Neutrophil (primary cell): ENCODE data around the gene CEP131.

Experiments
- H3K27ac ChIP-seq: fragments of 200-600 bp; sonication (generic); 2 replicates; pipeline ENCODE4 v1.5.1; 2016; ENCODE audit warnings: mild to moderate bottlenecking, moderate library complexity
- H3K27me3 ChIP-seq: fragments of 200-600 bp; sonication (generic); 2 replicates; pipeline ENCODE4 v1.6.0; 2016; ENCODE audit warnings: mild to moderate bottlenecking
- H3K36me3 ChIP-seq: fragments of 200-600 bp; sonication (generic); 2 replicates; pipeline ENCODE4 v1.5.1; 2017
- H3K4me1 ChIP-seq, 2 experiments: fragments of 200-600 bp in 1 of 2; sonication (generic) in 1 of 2; 1 replicate in 1 of 2; 2 replicates in 1 of 2; pipeline versions ENCODE4 v1.5.1 to v1.6.1; 2013 to 2016; ENCODE audit warnings: low read depth in 1 of 2, low read length in 1 of 2, mild to moderate bottlenecking in 1 of 2, moderate library complexity in 1 of 2; ENCODE audit not compliant: control insufficient read depth in 1 of 2, insufficient read depth in 1 of 2
- H3K4me3 ChIP-seq, 2 experiments: fragments of 200-600 bp in 1 of 2; sonication (generic) in 1 of 2; 1 replicate in 1 of 2; 2 replicates in 1 of 2; pipeline ENCODE4 v1.5.1; 2013 to 2016; ENCODE audit warnings: low read depth in 1 of 2, low read length in 1 of 2, mild to moderate bottlenecking in 1 of 2, moderate library complexity in 1 of 2
- H3K9me3 ChIP-seq: fragments of 200-600 bp; sonication (generic); 2 replicates; pipeline ENCODE4 v1.5.1; 2016
- CTCF ChIP-seq: fragments of 200-600 bp; sonication (generic); IDR thresholded peaks from 2 replicates; pipeline ENCODE4 v1.5.1; 2016; ENCODE audit warnings: antibody characterized with exemption

The CEP131 gene

DNA sequence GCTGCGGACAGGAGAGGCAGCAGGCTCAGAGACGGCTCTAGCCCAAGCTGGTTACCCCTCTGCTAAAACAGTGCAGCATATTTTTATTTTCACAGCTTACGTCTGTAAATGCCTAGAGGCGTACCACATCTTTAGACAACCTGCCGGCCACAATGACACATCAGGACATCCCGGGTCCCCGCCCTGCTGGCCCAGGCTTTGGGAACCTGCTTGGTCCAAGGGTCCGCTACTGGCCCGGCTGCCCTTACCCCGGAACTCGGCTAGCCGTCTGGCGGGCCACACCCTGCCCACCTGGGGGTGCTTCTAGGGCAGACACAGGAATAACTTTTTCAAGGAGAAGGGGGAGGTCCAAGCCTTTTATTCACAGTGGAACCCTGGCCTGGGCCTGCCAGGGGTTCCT is 4.3 kb downstream of the CEP131 start:
- H3K27ac ChIP-seq = no peak overlapping the region

DNA sequence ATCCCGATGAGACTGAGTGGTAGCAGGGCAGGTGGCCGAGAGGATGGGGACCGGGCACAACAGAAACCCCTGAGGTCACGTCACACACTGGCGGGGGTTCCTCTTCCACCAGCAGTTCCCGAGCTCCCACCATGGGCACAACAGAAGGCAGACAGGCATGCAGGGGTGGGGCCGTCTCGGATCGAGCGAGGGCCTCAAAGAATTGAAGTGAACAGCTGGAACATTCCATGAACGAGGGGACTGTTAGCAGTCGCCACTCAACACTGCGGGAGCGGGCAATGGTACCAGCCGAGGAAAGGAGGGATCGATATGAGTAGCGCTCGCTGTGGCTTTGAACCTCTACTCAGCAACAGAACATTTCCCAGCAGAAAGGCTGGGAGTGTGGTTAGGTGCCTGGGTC is 5.3 kb downstream of the CEP131 start:
- H3K4me3 ChIP-seq = no peak overlapping the region
- no peak for TF ChIP-seq CTCF
- H3K27me3 ChIP-seq = no peaks in the 10 kb centered on the region
- H3K4me1 ChIP-seq = peaks cover 10 to 12% of the 10 kb centered on the region in 2 experiments
- peaks cover 6% of the 10 kb centered on the region for H3K36me3 ChIP-seq
- no peak overlapping the region for H3K27ac ChIP-seq
- no peaks in the 10 kb centered on the region for H3K9me3 ChIP-seq

More for the DNA sequence above, 4.3 kb downstream of the CEP131 start:
- Histone ChIP-seq H3K4me3 (no peak overlapping the region), H3K4me1 (peaks cover 14 to 22% of the 10 kb centered on the region in 2 experiments), H3K9me3 (no peaks in the 10 kb centered on the region), H3K27me3 (no peaks in the 10 kb centered on the region), H3K36me3 (peaks cover 6% of the 10 kb centered on the region)
- no peak for TF ChIP-seq CTCF

DNA sequence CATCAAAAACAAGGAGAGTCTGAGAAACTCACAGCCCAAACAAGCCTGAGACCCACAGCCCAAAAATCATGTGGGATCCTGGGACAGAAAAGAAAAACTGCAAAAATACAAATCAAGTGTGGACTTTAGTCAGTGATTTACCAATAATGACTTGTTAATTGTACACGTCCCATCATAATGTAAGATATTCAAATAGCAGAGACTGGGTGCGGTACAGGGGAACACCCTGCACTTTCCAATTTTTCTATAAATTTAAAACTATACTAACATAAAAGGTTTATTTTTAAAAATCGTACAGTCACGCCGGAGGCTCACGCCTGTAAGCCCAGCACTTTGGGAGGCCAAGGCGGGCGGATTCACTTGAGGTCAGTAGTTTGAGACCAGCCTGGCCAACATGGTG is 8.8 kb downstream of the CEP131 start:
- H3K9me3 ChIP-seq = no peaks in the 10 kb centered on the region
- no peak for TF ChIP-seq CTCF
- H3K27ac ChIP-seq = no peak overlapping the region
- no peaks in the 10 kb centered on the region for H3K36me3 ChIP-seq
- H3K27me3 ChIP-seq = no peaks in the 10 kb centered on the region
- H3K4me3 ChIP-seq = no peak overlapping the region
- no peaks in the 10 kb centered on the region for H3K4me1 ChIP-seq

DNA sequence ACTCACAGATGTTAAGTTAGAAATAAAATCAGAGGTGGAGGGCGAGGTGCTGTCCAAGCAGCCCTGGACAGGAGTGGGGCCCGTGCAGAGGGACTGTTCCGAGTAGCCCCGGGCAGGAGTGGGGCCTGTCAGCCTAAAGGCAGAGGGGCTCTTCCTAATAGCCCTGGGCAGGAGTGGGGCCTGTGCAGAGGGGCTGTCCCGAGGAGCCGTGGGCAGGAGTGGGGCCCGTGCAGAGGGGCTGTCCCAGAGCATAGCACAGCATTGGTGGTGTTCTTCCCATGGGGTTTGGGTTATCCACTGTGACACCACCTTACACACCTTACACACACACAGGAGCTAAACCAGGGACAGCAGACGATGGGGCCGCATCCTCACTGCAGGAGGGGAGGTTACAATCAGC is 10.4 kb downstream of the CEP131 start:
- no peak overlapping the region for H3K4me3 ChIP-seq
- no peaks in the 10 kb centered on the region for H3K9me3 ChIP-seq
- H3K27me3 ChIP-seq = no peaks in the 10 kb centered on the region
- H3K4me1 ChIP-seq = no peaks in the 10 kb centered on the region
- H3K36me3 ChIP-seq = no peaks in the 10 kb centered on the region
- H3K27ac ChIP-seq = no peak overlapping the region
- TF ChIP-seq CTCF = no peak

GRCh38 chr17:81210868-81211267 is 11.9 kb downstream of the CEP131 start:
- no peak overlapping the region for H3K27ac ChIP-seq

More at GRCh38 chr17:81210868-81211267, 11.9 kb downstream of the CEP131 start:
- Histone ChIP-seq H3K4me3 (no peak overlapping the region), H3K27me3 (no peaks in the 10 kb centered on the region), H3K9me3 (no peaks in the 10 kb centered on the region), H3K4me1 (no peaks in the 10 kb centered on the region), H3K36me3 (no peaks in the 10 kb centered on the region)
- no peak for TF ChIP-seq CTCF
